DOHH2 (cell line): ENCODE measurements around the gene PIK3R3.

Source experiments
- EZH2phosphoT487 ChIP-seq: fragments of 200-600 bp; sonication (generic); IDR thresholded peaks from 2 replicates; pipeline ENCODE4 v1.6.1; 2017; ENCODE audit warnings: borderline replicate concordance, mild to moderate bottlenecking, antibody characterized with exemption, low read length, moderate library complexity, mixed read lengths
- TF ChIP-seq, protein P1 (sequence below): fragments of 200-600 bp; sonication (generic); IDR thresholded peaks from one replicate; pipeline ENCODE4 v1.5.1; 2014; ENCODE audit warnings: antibody characterized with exemption, mild to moderate bottlenecking, low read depth, low read length; ENCODE audit not compliant: poor library complexity, severe bottlenecking

DNA sequence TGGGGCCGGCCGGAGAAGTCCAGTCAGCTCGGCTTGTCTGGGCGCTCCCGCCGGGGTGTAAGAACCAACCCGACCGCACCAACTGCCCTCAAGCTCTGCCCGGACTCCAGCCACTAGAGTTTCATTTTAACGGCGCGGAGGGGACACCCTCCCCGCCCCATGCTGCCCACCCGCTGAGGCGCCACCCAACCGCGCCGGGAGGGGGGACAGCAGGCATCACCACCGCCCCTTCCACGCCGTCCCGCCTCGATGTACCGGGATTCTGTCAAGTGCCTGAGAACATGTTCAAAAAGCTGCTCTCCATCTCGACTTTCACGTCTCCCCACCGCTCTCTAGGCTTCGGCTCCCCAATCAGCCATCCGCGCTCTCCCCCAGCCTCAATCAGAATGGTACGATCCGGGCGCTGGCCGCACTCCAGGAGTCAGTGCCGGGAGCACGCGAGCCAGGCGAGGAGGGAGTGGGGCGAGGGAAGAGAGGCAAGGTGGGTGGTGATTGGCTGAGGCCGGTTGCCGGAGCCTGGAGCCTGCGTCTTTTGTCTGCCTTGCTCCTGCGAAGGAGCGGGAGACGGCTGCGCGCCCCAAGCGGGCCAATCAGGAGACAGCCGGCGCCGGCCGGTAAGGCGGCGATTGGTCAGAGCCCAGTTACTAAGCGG is at the start of gene PIK3R3:
- TF ChIP-seq, protein P1, sequence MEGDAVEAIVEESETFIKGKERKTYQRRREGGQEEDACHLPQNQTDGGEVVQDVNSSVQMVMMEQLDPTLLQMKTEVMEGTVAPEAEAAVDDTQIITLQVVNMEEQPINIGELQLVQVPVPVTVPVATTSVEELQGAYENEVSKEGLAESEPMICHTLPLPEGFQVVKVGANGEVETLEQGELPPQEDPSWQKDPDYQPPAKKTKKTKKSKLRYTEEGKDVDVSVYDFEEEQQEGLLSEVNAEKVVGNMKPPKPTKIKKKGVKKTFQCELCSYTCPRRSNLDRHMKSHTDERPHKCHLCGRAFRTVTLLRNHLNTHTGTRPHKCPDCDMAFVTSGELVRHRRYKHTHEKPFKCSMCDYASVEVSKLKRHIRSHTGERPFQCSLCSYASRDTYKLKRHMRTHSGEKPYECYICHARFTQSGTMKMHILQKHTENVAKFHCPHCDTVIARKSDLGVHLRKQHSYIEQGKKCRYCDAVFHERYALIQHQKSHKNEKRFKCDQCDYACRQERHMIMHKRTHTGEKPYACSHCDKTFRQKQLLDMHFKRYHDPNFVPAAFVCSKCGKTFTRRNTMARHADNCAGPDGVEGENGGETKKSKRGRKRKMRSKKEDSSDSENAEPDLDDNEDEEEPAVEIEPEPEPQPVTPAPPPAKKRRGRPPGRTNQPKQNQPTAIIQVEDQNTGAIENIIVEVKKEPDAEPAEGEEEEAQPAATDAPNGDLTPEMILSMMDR, result no peak
- no peak for TF ChIP-seq EZH2phosphoT487
